Measurements from ENCODE around the gene MGAT1. TPM values are rescaled to one million over a fixed set of nuclear protein-coding genes. Genes with fewer than 3 reads are reported as not detected.
"Not testable (repeated sequence)": the region's sequence is repeated elsewhere in the genome, so short reads cannot be mapped to it uniquely, and the experiment has no call there.

Gene MGAT1
- total RNA-seq, 1 donor from 2014 or later, result 129 TPM

- no peak for DNase-seq (ENCODE audit: low read depth in 2 of 2)
Observed at GRCh38 chr5:180807046-180807445, 4.4 kb upstream of the MGAT1 start.

- no peak for DNase-seq (ENCODE audit: low read depth in 2 of 2)
Observed at GRCh38 chr5:180806351-180807011, 3.9 kb upstream of the MGAT1 start.

DNA sequence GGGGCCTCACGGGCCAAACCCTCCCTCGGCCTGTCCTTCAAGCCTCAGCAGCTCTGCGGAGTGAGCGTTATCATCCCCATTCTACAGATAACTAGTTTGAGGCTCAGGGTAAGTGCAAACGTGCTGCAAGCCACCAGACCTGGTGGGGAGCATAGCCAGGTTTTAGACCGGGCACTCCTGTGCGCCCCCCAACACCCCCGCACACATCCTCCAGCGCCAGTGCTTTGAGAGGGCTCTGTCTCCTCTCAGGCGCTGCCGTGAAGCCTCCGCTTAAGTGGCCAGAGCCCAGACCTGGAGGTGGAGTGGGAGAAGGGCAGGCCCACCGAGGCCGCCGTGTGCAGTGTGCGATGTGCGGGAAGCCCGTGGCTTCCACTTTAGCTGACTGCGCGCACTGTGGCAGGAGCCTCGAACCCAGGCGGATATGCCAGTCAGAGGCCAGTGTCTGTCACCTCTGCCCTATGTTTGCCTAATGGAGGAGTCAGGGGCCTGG lies 1.6 kb upstream of the MGAT1 start:
- no peak for DNase-seq (ENCODE audit: low read depth in 2 of 2)

DNA sequence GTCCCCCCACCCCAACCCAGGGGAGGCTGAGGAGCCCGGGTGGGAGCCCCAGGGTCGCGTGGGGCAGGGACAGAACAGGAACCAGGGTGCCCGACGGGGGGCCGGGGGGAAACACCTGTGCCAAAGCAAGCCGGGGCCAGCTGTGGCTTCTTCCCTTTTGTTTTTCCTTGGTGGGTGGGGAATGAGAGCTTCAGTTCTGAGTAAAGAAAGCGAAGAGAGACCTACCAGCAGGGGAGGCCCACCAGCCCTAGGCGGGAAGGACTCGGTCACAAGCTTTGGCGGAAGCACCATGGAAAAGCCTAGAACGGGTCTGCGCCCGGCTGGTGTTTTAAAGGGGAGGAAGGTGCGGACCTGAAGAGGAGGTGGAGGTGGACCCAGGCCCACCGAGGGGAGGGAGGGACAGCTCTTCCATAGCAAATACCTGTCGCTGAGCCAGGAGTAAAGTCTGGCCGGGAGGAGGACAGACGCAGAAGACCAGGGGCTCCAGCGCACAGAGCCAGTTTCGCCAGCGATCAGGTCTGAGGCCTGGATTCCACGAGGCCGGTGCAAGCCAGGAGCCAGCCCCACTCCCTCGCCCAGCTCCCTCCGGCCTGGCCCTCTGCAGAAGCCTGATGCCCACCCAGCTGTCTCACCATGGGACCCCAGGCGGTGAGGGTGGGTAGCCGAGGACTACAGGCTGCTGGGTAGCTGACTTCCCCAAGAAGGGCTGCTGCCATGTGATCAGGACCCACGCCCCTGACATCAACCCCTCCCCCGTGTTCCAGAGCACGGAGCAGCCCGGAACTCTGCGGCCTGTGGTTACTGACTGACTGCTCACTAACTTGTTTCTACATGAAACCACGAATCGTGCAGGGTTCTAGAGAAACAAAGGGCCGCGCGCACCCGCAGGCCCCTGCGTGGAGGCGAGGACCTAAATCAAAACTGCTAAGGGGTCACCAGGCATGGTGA lies 849 bp upstream of the MGAT1 start:
- DNase-seq (ENCODE audit: low read depth in 2 of 2), result peak; percentile 34 to 57

DNA sequence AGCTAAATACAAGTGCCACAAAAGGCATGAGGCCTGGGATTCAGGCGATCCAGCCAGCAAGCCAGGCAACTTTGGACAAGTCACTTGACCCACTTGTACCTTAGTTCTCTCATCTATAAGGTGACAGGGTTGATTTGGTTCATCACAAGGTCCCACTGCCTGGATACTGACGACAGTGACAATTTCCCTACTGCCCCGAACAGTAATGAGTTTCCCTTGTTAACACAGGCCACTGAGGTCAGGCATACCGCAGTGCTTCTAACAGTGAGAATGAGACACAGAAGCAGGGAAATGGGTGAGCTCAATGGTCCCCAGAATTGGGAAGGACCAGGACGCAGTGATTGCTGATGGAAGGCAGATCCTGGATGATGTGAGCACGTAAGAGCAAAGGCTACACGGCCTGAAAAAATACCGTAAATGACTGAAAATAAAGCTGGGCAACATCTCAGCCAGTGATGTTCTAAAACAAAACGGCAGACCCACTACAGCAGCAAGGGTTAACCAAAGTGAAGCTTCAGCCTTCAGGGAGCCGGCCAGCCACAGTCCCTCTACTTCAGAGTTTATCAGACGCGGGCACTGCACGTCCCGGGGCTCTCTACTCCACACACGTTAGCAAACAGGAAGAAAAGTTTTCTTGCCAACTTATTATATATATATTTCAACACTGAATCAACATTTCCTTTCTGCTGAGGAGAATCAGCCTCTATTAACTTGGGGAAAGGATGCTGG lies 846 bp downstream of the MGAT1 start:
- peak in 1 of 2 donors; percentile 26 for DNase-seq (ENCODE audit: low read depth in 2 of 2)

- DNase-seq (ENCODE audit: low read depth in 2 of 2), result peak; percentile 43 to 50
Observed at GRCh38 chr5:180799902-180800801, 2.5 kb downstream of the MGAT1 start.

- DNase-seq (ENCODE audit: low read depth in 2 of 2), result peak in 1 of 2 donors; percentile 39
Observed at GRCh38 chr5:180799194-180799593, 3.4 kb downstream of the MGAT1 start.

GRCh38 chr5:180798193-180798592 lies 4.4 kb downstream of the MGAT1 start:
- DNase-seq (ENCODE audit: low read depth in 2 of 2), result no peak

DNA sequence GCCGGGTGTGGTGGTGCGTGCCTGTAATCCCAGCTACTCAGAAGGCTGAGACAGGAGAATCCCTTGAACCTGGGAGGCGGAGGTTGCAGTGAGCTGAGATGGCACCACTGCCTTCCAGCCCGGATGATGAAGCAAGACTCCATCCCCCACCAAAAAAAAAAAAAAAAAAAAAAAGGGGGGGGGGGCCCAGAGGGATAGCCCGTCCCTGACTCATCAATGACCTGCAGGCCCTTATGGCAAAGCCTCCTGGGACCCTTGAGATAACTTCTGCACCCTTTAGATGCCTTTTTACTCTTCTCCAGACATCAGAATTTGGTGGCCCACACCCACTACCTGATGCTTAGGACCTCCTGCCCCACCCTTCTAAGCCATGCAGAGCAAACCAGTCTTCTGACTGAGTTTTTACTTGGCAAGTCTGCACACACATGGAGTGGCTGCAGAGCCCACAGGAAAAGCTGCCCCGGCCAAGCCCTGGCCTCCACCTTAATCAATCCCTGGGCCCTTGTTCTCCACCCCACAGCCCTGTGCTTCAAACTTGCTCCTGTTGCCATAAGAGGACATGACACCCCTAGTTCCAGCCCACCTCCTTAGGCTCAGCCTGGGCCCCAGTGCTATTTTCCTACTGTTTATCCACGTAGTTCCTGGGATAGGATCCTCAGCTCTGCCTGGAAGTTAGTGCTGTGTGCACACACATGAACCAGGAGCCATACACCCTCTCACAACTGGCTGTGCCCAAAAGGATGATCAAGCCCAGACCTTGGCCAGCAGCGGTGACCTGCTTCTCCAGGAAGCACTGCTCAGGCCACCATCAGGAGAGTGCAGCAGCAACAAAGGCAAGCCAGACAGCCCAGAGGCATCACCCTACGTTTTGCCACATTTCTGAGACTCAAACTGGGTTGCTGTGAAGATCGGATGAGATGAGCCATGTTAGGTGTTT lies 5.1 kb downstream of the MGAT1 start:
- no peak for DNase-seq (ENCODE audit: low read depth in 2 of 2)

DNA sequence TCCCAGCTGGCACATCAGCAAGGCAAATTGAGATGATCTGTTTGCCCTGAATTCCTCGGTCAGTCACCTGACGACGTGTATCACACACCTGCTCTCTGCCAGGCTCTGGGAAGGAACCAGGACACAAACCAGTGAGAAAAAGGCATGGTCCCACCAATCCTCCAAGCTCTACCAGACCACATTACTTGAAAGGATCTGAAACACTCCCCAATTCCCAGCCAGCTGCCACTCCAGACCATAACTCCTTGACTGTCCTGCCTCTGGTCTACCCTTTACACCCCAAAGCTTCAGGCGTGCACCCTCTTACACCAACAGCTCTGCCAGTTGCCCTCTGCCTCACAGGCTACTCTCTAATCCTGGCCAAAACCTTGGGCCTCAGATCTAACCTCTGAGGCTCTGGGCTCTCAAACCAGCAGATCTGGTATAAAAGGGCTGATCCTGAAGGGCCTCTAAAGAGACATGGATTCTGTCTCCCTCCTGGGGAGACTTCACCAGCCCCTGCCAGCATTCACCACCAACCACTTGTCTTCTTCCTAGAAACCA lies 6.8 kb downstream of the MGAT1 start:
- DNase-seq (ENCODE audit: low read depth in 2 of 2), result no peak

DNA sequence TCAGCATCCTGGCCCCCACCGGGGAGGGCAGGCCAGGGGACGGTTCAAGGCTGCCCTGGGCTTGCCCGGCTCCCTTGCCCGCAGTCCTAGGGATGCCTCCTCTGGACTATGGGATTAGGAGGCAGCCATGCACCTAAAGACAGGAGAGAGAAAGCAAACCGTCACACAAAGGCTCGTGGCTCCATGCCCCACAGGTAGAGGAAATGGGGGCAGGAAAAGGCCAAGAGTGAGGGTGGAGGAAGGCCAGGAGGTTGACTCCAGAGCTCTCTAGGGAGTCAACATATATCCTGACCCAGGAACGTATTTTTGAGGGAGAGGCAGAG lies 9.7 kb downstream of the MGAT1 start:
- no peak for DNase-seq (ENCODE audit: low read depth in 2 of 2)

DNA sequence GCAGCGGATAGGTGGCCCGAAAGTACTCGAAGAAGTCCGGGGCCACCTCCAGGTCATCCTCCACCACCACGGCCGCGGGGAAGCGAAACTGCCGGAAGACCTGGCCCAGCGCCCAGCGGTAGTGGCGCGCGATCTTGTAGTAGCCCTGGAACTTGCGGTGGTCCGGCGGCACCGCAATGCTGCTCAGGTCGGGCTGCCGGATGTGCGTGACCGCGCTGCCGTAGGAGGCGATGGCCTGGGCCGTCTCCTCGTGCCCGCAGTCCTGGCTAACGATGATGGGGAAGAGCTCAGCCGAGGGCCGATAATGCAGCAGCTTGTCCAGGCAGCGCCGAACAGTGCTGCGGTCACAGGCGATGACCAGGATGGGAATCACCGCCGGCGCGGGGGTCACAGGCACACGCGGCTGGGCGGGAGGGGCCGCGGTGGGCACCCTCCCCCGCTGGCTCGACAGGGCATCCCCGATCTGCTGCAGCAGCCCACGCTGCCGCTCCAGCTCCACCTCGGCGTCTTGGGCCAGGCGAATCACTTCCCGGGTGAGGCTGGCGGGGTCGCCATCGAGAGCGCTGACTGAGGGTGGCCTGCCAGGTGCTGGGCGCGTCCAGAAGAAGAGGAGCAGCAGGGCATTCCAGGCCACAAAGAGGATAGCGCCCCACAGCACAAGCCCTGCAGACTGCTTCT lies 10.2 kb downstream of the MGAT1 start:
- DNase-seq (ENCODE audit: low read depth in 2 of 2), result no peak

GRCh38 chr5:180791611-180792213 lies 10.9 kb downstream of the MGAT1 start:
- DNase-seq (ENCODE audit: low read depth in 2 of 2), result no peak

GRCh38 chr5:180790524-180790923 lies 12.1 kb downstream of the MGAT1 start:
- no peak for DNase-seq (ENCODE audit: low read depth in 2 of 2)

DNA sequence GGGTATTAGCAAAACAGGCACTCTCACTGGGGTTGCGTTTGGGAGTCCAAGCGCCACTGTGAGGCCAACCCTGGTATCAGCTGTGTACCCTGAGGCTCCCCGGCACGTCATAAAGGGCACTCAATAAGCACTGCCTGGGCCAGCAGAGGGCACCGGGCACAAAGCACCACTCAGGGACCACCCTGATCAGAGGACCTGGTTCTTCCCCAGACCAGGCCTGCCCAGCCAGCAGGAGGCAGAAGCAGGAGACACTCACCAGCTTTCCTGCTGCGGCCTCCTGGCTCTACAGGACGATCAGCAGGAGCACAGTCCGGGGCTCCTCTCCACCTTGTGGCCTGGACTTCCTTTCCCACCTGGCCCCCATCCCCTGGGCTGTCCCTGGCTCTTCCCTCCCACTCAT lies 12.6 kb downstream of the MGAT1 start:
- DNase-seq (ENCODE audit: low read depth in 2 of 2), result peak; percentile 34 to 47

DNA sequence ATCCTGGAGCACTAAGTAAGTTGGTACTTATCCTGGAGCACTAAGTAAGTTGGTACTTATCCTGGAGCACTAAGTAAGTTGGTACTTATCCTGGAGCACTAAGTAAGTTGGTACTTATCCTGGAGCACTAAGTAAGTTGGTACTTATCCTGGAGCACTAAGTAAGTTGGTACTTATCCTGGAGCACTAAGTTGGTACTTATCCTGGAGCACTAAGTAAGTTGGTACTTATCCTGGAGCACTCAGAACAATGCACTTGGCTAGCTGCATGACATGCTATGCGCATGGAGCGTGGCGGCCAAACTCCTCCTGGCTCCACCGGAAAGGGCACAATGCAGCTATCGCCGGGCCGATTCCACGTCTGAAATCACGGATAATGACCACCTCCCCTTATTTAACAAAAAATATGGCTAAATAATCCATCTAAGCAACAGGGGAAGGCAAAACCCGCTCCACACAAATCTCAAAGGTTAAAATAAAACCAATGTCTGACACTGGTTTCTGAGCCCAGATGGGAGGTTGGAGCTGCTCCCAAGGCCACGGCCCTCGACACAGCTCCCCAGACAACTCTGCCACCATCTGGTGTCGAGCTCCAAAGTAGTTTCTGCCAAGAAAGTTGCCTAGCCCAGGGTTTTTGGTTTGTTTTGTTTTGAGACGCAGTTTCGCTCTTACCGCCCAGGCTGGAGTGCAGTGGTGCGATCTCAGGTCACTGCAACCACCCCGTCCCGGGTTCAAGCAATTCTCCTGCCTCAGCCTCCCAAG lies 13.8 kb downstream of the MGAT1 start:
- not testable (repeated sequence) for DNase-seq (ENCODE audit: low read depth in 2 of 2)

GRCh38 chr5:180787711-180788431 lies 14.7 kb downstream of the MGAT1 start:
- peak in 1 of 2 donors; percentile 40 for DNase-seq (ENCODE audit: low read depth in 2 of 2)
